Left ventricle myocardium inferior (tissue), 1 donor: ENCODE measurements around the gene MSMB. TPM values are rescaled to one million over a fixed set of nuclear protein-coding genes. Genes with fewer than 3 reads are reported as not detected.
"Not testable (repeated sequence)": the region's sequence is repeated elsewhere in the genome, so short reads cannot be mapped to it uniquely, and the experiment has no call there.

ENCODE experiments used
- DNase-seq: peaks from one replicate; pipeline ENCODE4 v3.0.0-alpha.2; 2020
- H3K27ac ChIP-seq: fragments of 200-600 bp; replicated peaks from 2 replicates; pipeline ENCODE4 v1.8.0; 2021
- H3K27me3 ChIP-seq: fragments of 200-600 bp; 2 replicates; pipeline ENCODE4 v1.8.0; 2021; ENCODE audit warnings: low read depth
- H3K36me3 ChIP-seq: fragments of 200-600 bp; 2 replicates; pipeline ENCODE4 v1.8.0; 2021
- H3K4me1 ChIP-seq: fragments of 200-600 bp; 2 replicates; pipeline ENCODE4 v1.8.0; 2021
- H3K4me3 ChIP-seq: fragments of 200-600 bp; 2 replicates; pipeline ENCODE4 v1.8.0; 2021; ENCODE audit warnings: mild to moderate bottlenecking, moderate library complexity
- H3K9me3 ChIP-seq: fragments of 200-600 bp; replicated peaks from 2 replicates; pipeline ENCODE4 v1.8.0; 2021
- intact Hi-C: fragments of 100-400 bp; cut with micrococcal nuclease; formaldehyde crosslinking; loops from one replicate; pipeline ENCODE4 v1.11.0; 2022
- total RNA-seq: library from RNA; stranded (reverse); fragmentation: NEBNext Ultra II Directional; extraction: Animal tissue kit (Norgen Biotek cat#: 25700); gene quantifications from one replicate; pipeline ENCODE4 v1.2.1, GENCODE V29; 2021
- TF ChIP-seq, protein P1 (sequence below): fragments of 200-600 bp; IDR thresholded peaks from 2 replicates; pipeline ENCODE4 v1.8.0; 2021; ENCODE audit warnings: antibody characterized with exemption, mild to moderate bottlenecking, borderline replicate concordance
- donor health status: DM: no; HTN: yes; CAD: no; lungs with severe emphysema.

The MSMB gene
- total RNA-seq, 1 donor from 2014 or later = not detected

DNA sequence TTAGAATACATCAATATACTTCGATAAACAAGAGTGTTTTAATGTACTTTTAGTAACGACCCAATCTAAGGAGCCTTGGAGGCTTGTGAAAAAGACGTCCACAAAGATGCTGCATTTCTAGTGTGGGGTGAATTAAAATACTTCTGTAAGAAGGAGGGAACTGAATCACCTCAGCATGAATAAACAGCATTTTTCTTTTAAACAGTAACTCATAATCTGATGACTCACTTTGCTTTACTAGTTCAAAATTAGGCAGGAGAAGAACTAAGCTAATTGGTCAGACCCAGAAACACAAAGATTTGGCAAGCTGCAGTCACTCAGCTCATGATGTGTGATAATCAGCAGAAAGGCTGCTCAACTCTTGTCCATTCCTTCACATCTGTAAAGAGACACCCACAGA is 39.9 kb downstream of the MSMB start:
- Histone ChIP-seq H3K36me3 (peaks cover 100% of the 10 kb centered on the region), H3K27ac (no peak overlapping the region), H3K4me3 (no peak overlapping the region), H3K4me1 (peaks cover 12% of the 10 kb centered on the region), H3K27me3 (no peaks in the 10 kb centered on the region), H3K9me3 (no peaks in the 10 kb centered on the region)
- TF ChIP-seq, protein P1, sequence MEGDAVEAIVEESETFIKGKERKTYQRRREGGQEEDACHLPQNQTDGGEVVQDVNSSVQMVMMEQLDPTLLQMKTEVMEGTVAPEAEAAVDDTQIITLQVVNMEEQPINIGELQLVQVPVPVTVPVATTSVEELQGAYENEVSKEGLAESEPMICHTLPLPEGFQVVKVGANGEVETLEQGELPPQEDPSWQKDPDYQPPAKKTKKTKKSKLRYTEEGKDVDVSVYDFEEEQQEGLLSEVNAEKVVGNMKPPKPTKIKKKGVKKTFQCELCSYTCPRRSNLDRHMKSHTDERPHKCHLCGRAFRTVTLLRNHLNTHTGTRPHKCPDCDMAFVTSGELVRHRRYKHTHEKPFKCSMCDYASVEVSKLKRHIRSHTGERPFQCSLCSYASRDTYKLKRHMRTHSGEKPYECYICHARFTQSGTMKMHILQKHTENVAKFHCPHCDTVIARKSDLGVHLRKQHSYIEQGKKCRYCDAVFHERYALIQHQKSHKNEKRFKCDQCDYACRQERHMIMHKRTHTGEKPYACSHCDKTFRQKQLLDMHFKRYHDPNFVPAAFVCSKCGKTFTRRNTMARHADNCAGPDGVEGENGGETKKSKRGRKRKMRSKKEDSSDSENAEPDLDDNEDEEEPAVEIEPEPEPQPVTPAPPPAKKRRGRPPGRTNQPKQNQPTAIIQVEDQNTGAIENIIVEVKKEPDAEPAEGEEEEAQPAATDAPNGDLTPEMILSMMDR = no peak
- intact Hi-C loops = no loop called here
- no peak for DNase-seq

DNA sequence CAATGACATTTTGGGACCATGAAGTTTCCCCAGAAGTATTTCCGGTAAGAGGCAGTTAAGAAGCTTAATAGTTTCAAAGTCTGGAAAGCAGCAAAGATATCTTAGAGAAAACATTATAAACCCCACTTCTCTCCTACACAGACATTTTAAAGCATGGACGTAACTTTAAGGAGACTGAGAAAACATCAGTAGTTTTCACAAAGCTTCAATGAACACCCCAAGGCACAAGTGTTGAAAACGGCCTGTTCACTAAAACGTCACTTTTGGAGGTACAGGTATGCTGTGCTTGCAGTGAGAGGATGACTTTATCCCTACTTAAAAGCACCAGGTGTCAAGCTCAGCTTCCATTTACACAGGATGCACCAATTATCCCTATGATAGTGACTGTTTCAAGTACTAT is 40.7 kb downstream of the MSMB start:
- Histone ChIP-seq H3K27ac (no peak overlapping the region), H3K9me3 (no peaks in the 10 kb centered on the region), H3K27me3 (no peaks in the 10 kb centered on the region), H3K4me3 (no peak overlapping the region), H3K4me1 (peaks cover 12% of the 10 kb centered on the region), H3K36me3 (peaks cover 94% of the 10 kb centered on the region)
- DNase-seq = no peak
- intact Hi-C loops = no loop called here
- TF ChIP-seq, protein P1 = no peak

DNA sequence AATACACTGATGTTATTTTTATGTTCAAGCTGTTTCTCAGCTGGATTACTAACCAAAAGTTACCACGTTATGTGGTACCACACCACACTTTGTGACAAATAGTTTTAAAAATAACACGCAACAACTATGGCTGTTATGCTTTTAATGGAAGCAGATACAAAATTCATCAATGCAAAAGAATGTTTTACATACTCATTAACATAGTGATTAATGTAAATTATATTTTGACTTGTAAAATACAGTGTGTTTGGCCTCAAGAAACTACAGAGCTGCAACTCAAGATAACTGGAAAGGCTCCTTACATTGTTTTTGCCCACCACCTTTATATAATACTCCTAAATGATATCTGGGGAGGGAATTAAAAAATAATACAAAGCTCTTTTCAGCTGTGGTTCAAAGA is 41.1 kb downstream of the MSMB start:
- Histone ChIP-seq H3K4me1 (peaks cover 8% of the 10 kb centered on the region), H3K9me3 (no peaks in the 10 kb centered on the region), H3K27ac (no peak overlapping the region), H3K4me3 (no peak overlapping the region), H3K36me3 (peaks cover 94% of the 10 kb centered on the region), H3K27me3 (no peaks in the 10 kb centered on the region)
- intact Hi-C loops = no loop called here
- TF ChIP-seq, protein P1 = no peak
- DNase-seq = no peak

DNA sequence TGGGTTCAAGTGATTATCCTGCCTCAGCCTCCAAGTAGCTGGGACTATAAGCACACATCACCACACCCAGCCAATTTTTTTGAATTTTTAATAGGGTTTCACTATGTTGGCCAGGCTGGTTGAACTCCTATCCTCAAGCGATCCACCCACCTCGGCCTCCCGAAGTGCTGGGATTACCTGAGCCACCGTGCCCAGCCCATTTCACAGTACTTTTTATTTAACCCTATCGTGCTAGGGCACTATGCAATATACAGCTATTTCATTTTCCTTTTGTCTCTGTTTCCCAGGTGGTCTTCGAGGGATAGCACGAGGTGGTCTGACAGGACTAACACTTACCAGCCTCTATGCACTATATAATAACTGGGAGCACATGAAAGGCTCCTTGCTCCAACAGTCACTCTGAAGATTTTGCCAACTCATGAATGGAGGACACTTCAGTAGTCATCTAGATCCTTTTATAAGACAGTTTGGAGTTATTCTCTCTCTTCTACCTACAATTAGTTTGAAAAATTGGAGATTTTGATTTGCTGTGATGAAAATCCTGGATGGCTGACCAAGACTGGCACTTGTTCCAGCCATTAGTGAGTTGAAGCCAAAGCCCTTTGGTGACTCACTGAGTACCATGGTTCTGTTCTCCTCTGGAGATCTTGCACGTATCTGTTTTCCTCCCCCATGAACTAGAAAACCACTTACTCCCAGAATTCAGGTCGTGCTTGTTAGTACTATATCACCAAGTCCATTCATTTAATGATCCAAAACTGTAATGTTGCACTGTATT is 43.0 kb downstream of the MSMB start:
- H3K4me1 ChIP-seq = no peaks in the 10 kb centered on the region
- H3K36me3 ChIP-seq = peaks cover 93% of the 10 kb centered on the region
- H3K9me3 ChIP-seq = no peaks in the 10 kb centered on the region
- intact Hi-C loops = no loop called here
- H3K27ac ChIP-seq = no peak overlapping the region
- no peaks in the 10 kb centered on the region for H3K27me3 ChIP-seq
- TF ChIP-seq, protein P1 = no peak
- no peak for DNase-seq
- H3K4me3 ChIP-seq = no peak overlapping the region

DNA sequence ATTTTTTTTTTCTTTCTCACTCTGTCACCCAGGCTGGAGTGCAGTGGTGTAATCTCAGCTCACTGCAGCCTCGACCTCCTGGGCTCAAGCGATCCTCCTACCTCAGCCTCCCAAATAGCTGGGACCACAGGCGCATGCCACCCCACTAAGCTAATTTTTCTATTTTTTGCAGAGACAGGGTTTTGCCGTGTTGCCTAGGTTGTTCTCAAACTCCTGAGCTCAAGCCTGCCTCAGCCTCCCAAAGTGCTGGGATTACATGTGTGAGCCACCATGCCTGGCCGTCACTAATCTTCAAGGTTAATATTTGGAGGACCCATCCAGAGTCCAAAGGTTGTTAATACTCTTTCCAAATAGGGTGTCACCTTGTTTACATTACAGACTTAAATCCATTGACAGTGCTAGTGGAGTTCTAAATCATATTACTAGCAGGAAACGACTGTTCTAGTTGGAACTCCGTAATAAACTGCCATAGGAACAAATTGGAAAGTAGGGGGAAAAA is 43.8 kb downstream of the MSMB start:
- H3K9me3 ChIP-seq, H3K27ac ChIP-seq, DNase-seq, H3K4me1 ChIP-seq, intact Hi-C loops, H3K27me3 ChIP-seq, H3K4me3 ChIP-seq: not testable (repeated sequence)
- peaks cover 92% of the 10 kb centered on the region for H3K36me3 ChIP-seq

DNA sequence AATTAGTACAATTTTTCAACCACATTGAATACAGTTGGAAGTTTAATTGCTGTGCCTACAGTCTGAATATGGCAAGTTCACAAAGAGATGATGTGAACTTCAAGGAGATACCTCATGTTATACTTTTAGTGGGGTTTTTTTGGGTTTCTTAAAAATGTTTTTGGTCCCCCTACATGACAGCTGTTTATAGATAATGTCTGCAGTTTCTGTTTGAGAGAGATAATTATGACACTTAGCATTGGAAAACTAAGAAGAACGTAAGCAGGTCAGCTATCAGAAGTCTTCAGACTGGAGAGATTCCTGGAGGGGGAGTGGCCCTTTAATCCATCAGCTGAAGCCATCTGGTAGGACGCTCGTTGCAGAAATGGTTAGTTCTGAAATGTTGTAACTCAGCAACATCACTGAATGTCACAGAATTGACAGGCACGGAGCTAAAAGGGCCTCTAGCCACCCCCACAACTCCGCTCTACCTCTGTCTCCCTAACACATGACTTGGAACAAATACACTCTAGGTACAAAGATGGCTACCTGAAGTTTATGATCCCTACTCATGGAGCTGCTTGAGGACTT is 44.8 kb downstream of the MSMB start:
- Histone ChIP-seq H3K9me3 (no peaks in the 10 kb centered on the region), H3K36me3 (peaks cover 85% of the 10 kb centered on the region)

More for the DNA sequence above, 44.8 kb downstream of the MSMB start:
- Histone ChIP-seq H3K27me3 (no peaks in the 10 kb centered on the region), H3K27ac (no peak overlapping the region), H3K4me1 (no peaks in the 10 kb centered on the region), H3K4me3 (no peak overlapping the region)
- TF ChIP-seq, protein P1 = no peak
- no peak for DNase-seq
- intact Hi-C loops = no loop called here
